ENCODE measurements around the gene NDUFC1. TPM values are rescaled to one million over a fixed set of nuclear protein-coding genes. Genes with fewer than 3 reads are reported as not detected.

NDUFC1 gene
- total RNA-seq, 1 donor = 29.1 TPM

- DNase-seq (ENCODE audit: low read depth) = no peak
- H3K4me3 ChIP-seq (ENCODE audit: low read depth, low read length) = no peak overlapping the region
- TF ChIP-seq CTCF (IDR thresholded peaks at IDR 0.05; ENCODE audit: insufficient read depth, low read length) = no peak
Observed at GRCh38 chr4:139253046-139253445, 49.2 kb downstream of the NDUFC1 start.

GRCh38 chr4:139247700-139248238 lies 54.5 kb downstream of the NDUFC1 start:
- TF ChIP-seq CTCF (IDR thresholded peaks at IDR 0.05; ENCODE audit: insufficient read depth, low read length) = no peak
- no peak for DNase-seq (ENCODE audit: low read depth)
- H3K4me3 ChIP-seq (ENCODE audit: low read depth, low read length) = no peak overlapping the region

GRCh38 chr4:139247241-139247640 lies 55.0 kb downstream of the NDUFC1 start:
- no peak overlapping the region for H3K4me3 ChIP-seq (ENCODE audit: low read depth, low read length)
- no peak for TF ChIP-seq CTCF (IDR thresholded peaks at IDR 0.05; ENCODE audit: insufficient read depth, low read length)
- DNase-seq (ENCODE audit: low read depth) = peak; percentile 22

- no peak for DNase-seq (ENCODE audit: low read depth)
- no peak for TF ChIP-seq CTCF (IDR thresholded peaks at IDR 0.05; ENCODE audit: insufficient read depth, low read length)
- H3K4me3 ChIP-seq (ENCODE audit: low read depth, low read length) = no peak overlapping the region
Observed at GRCh38 chr4:139246166-139246565, 56.1 kb downstream of the NDUFC1 start.

- peak; percentile 72 for DNase-seq (ENCODE audit: low read depth)
- no peak for TF ChIP-seq CTCF (IDR thresholded peaks at IDR 0.05; ENCODE audit: insufficient read depth, low read length)
- H3K4me3 ChIP-seq (ENCODE audit: low read depth, low read length) = no peak overlapping the region
Observed at GRCh38 chr4:139245590-139245989, 56.7 kb downstream of the NDUFC1 start.

DNA sequence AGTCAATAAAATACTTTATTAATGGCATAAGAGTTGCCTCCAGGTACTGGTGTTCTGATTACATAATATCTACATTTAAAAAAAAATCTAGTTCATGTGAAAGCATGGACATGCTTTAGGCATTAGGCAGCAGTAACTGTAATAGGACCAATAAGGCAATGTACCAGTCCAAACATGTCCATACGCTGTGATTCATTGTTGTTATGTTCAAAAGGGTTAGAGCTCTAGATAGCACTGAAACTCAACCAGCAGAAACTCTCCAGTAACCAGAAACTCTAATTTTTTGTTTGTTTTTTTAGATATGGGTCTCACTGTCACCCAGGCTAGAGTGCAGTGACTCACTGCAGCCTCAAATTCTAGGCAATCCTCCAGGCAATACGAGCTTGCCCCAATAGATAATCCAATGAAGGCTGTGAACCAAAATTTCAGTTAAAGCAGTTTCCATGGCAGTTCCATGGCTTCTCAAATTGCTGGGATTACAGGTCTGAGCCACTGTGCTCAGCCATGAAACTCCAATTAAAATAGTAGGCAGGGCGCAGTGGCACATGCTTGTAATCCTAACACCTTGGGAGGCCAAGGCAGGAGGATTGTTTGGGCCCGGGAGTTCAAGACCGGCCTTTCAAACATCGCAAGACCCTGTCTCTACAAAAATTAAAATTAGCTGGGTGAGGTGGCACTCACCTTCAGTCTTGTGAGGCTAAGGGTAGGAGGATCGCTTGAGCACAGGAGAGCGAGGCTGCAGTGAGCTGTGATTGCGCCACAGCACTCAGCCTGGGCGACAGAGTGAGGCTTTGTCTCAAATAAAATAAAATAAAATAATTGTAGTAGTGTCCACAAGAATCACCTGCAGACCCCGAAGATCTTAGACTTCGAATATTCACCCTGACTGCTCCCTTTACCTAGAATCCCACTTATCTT lies 58.6 kb downstream of the NDUFC1 start:
- TF ChIP-seq CTCF (IDR thresholded peaks at IDR 0.05; ENCODE audit: insufficient read depth, low read length) = no peak
- no peak overlapping the region for H3K4me3 ChIP-seq (ENCODE audit: low read depth, low read length)
- DNase-seq (ENCODE audit: low read depth) = peak; percentile 99

All from fibroblast of the aortic adventitia (primary cell).